EH (cell line): ENCODE results near the gene LSS.

Experiments
- DNase-seq: peaks from one replicate; pipeline ENCODE4 v3.0.0-alpha.2; 2015; ENCODE audit warnings: low read depth

The LSS gene

GRCh38 chr21:46218906-46219590, 9.5 kb downstream of the LSS start:
- no peak for DNase-seq

- no peak for DNase-seq
Measured at GRCh38 chr21:46217511-46218196, 10.9 kb downstream of the LSS start.

GRCh38 chr21:46216132-46216747, 12.3 kb downstream of the LSS start:
- no peak for DNase-seq

- DNase-seq, result no peak
Measured at GRCh38 chr21:46215436-46216131, 13.0 kb downstream of the LSS start.

- no peak for DNase-seq
Measured at GRCh38 chr21:46214478-46215340, 13.9 kb downstream of the LSS start.

- no peak for DNase-seq
Measured at GRCh38 chr21:46213620-46214286, 14.8 kb downstream of the LSS start.

GRCh38 chr21:46212721-46213484, 15.7 kb downstream of the LSS start:
- DNase-seq, result no peak

GRCh38 chr21:46211786-46212720, 16.5 kb downstream of the LSS start:
- DNase-seq, result no peak

GRCh38 chr21:46211376-46211775, 17.2 kb downstream of the LSS start:
- no peak for DNase-seq

GRCh38 chr21:46210378-46211136, 18.0 kb downstream of the LSS start:
- no peak for DNase-seq

GRCh38 chr21:46208761-46209721, 19.5 kb downstream of the LSS start:
- no peak for DNase-seq

- no peak for DNase-seq
Measured at GRCh38 chr21:46207920-46208591, 20.5 kb downstream of the LSS start.

- no peak for DNase-seq
Measured at GRCh38 chr21:46207006-46207919, 21.3 kb downstream of the LSS start.

- no peak for DNase-seq
Measured at GRCh38 chr21:46206163-46207005, 22.2 kb downstream of the LSS start.

- DNase-seq, result no peak
Measured at GRCh38 chr21:46205766-46206162, 22.8 kb downstream of the LSS start.
